Measurements from ENCODE around the gene CYGB.

DNA sequence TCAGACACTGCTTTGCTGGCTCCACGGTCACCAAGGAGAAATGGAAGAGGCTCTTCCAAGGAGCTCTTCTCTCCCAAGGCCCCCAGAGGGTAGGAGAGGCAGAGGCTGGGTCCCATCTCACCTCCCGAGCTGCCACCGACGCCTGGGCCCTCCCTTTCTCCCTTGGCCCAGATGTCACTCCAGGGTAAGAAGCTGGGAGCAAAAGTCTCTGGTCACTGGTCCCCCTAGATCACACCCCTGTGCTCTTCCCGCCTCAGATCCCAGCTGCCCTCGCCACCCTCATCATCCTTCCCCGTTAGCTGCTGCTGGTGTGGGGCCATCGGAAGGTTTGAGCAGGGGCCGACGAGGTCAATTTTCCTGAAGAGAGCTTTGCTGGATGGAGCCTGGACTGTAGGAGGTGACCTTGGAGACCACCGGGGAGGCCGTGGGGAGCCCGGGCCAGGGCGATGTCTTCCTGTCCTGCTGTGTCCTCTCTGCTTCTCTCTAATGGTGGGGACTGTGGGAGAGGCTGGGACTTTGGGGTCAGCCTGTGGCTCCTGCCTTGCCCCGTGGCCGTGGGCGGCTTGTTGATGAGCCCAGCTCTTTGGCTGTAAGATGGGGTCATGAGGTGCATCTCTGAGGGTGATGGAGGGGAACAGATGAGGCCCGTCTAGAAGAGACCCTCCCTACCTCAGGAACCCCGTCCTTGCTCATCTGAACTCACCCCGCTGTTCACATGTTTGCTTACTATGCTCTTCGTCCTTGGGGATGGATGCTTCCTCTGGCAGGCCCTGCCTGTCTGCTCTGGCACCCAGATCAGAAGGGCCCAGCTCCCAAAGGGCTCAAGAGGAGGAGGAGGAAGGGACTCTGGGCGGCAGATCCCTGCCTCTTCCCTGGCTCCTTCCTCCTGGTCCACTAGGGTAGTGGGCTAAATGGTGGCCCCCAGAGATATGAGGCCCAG lies 24.9 kb downstream of the CYGB start:
- no peak for TF ChIP-seq SIN3A (IDR thresholded peaks at IDR 0.05; ENCODE audit: borderline replicate concordance, insufficient read depth, low read length)
- no peak for TF ChIP-seq POLR2AphosphoS5 (IDR thresholded peaks at IDR 0.05; ENCODE audit: low read depth, low read length)
- TF ChIP-seq, protein P1, sequence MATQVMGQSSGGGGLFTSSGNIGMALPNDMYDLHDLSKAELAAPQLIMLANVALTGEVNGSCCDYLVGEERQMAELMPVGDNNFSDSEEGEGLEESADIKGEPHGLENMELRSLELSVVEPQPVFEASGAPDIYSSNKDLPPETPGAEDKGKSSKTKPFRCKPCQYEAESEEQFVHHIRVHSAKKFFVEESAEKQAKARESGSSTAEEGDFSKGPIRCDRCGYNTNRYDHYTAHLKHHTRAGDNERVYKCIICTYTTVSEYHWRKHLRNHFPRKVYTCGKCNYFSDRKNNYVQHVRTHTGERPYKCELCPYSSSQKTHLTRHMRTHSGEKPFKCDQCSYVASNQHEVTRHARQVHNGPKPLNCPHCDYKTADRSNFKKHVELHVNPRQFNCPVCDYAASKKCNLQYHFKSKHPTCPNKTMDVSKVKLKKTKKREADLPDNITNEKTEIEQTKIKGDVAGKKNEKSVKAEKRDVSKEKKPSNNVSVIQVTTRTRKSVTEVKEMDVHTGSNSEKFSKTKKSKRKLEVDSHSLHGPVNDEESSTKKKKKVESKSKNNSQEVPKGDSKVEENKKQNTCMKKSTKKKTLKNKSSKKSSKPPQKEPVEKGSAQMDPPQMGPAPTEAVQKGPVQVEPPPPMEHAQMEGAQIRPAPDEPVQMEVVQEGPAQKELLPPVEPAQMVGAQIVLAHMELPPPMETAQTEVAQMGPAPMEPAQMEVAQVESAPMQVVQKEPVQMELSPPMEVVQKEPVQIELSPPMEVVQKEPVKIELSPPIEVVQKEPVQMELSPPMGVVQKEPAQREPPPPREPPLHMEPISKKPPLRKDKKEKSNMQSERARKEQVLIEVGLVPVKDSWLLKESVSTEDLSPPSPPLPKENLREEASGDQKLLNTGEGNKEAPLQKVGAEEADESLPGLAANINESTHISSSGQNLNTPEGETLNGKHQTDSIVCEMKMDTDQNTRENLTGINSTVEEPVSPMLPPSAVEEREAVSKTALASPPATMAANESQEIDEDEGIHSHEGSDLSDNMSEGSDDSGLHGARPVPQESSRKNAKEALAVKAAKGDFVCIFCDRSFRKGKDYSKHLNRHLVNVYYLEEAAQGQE (IDR thresholded peaks at IDR 0.05; ENCODE audit: insufficient read depth in 1 of 2, low read depth in 2 of 2, low read length in 2 of 2) = no peak
- no peak for TF ChIP-seq TAF1 (IDR thresholded peaks at IDR 0.05; ENCODE audit: borderline replicate concordance, insufficient read depth, low read length)
